Activated naive CD8-positive, alpha-beta T cell treated with anti-CD3 and anti-CD28 coated beads, Interleukin-2, amount 50 U/mL, for 24 hours (primary cell): ENCODE data around the gene TCF25.

ENCODE experiments used
- ATAC-seq: fragments of 150-1000 bp; cut with Tn5 transposase; one replicate; pipeline ENCODE4 v1.10.0; 2021
- DNase-seq: peaks from one replicate; pipeline ENCODE4 v3.0.0; 2021
- H3K27ac Mint-ChIP-seq: one replicate; pipeline ENCODE4 v1.8.0; 2021; ENCODE audit warnings: mild to moderate bottlenecking, mixed read lengths
- H3K27me3 Mint-ChIP-seq: one replicate; pipeline ENCODE4 v1.8.0; 2021; ENCODE audit warnings: mixed read lengths
- H3K36me3 Mint-ChIP-seq: one replicate; pipeline ENCODE4 v1.8.0; 2021; ENCODE audit warnings: low read depth, mixed read lengths
- H3K4me1 Mint-ChIP-seq: one replicate; pipeline ENCODE4 v1.8.0; 2021; ENCODE audit warnings: mixed read lengths
- H3K4me3 Mint-ChIP-seq: one replicate; pipeline ENCODE4 v1.8.0; 2021; ENCODE audit warnings: mild to moderate bottlenecking, moderate library complexity, mixed read lengths
- H3K9me3 Mint-ChIP-seq: one replicate; pipeline ENCODE4 v1.8.0; 2021; ENCODE audit warnings: mixed read lengths

The TCF25 gene

DNA sequence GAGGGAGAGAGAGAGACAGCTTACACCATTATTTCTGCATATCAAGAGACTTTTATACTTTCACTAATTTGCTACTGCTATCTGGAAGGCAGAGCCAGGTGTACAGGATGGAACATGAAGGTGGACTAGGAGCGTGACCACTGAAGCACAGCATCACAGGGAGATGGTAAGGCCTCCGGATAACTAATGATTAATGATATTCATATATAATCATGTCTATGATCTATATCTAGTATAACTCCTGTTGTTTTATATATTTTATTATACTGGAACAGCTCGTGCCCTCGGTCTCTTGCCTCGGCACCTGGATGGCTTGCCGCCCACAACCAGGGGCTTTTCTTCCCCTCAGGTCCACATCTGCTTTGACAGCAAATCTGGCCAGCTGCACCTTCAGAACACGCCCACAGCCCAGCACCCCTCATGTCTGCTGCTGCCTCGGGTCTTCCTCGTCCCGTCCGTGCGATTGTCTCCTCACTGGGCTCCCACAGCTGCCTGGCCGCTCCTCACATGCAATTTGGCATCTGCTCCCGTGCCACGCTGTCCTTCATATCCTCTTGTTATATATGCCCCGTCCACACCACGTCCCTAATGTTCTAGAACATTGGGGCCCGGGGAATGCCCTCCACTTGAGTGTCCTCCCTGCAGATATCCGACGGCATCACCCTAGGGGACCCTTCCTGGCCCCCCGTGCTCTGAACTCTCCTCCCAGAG lies 64.9 kb downstream of the TCF25 start:
- ATAC-seq (no peak), DNase-seq (no peak)
- no peak overlapping the region for H3K4me3 Mint-ChIP-seq
- H3K36me3 Mint-ChIP-seq: no peaks in the 10 kb centered on the region
- H3K27ac Mint-ChIP-seq: no peak overlapping the region
- no peaks in the 10 kb centered on the region for H3K4me1 Mint-ChIP-seq
- peaks cover 15% of the 10 kb centered on the region for H3K27me3 Mint-ChIP-seq
- no peaks in the 10 kb centered on the region for H3K9me3 Mint-ChIP-seq

DNA sequence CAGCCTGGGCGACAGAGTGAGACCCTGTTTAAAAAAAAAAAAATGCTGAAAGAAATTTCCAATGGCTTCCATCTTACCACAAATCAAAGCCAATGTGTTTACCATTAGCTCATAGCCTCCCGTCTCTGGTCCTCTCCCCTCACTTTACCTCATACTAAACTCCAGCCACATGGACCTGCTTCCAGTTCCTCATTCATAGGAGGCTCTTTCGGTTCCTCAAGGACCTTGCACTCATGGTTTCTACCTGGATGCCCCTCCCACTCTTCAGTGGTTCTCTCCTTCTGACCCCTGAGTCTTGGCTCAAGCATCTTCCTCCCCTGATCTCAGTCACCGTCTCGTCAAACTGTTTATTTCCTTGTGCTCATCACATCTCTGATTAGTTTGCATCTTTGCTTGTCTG lies 71.4 kb downstream of the TCF25 start:
- DNase-seq: no peak
- no peaks in the 10 kb centered on the region for H3K9me3 Mint-ChIP-seq
- peaks cover 18% of the 10 kb centered on the region for H3K4me1 Mint-ChIP-seq
- H3K4me3 Mint-ChIP-seq: no peak overlapping the region
- peaks cover 32% of the 10 kb centered on the region for H3K27me3 Mint-ChIP-seq
- ATAC-seq: no peak
- H3K36me3 Mint-ChIP-seq: no peaks in the 10 kb centered on the region
- H3K27ac Mint-ChIP-seq: no peak overlapping the region

DNA sequence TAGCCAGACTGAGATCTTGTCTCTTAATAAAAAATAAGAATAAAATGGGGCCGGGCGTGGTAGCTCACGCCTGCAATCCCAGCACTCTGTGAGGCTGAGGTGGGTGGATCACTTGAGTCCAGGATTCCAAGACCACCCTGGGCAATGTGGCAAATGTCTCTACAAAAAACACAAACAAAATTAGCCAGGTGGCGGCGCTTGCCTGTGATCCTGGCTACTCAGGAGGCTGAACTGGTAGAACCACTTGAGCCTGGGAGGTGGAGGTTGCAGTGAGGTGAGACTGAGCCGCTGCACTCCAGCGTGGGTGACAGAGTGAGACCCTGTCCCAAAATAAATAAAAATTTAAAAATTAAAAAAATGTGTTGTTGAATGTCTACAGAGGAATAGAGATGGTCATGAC lies 72.3 kb downstream of the TCF25 start:
- no peak overlapping the region for H3K27ac Mint-ChIP-seq
- no peak for ATAC-seq
- no peak overlapping the region for H3K4me3 Mint-ChIP-seq

DNA sequence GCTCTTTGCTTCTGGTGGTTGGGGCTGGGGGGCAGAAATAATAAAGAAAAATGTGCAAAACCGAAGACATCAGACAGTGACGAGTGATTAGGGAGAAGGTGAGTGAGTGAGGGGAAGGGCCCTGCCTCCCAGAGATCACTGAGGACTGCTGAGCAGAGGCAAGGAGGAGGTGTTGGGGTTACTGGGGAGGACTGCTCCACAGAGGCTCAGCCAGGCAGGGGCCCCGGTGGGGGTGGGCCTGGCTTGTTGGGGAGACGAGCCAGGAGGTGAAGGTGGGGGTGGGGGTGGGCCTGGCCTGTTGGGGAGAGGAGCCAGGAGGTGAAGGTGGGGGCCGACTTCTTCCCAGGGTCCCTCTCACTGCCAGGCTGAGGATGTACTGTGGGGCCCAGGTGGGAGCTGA lies 73.1 kb downstream of the TCF25 start:
- Mint-ChIP-seq H3K27me3 (peaks cover 32% of the 10 kb centered on the region), H3K4me1 (peaks cover 23% of the 10 kb centered on the region), H3K36me3 (no peaks in the 10 kb centered on the region), H3K27ac (no peak overlapping the region), H3K9me3 (no peaks in the 10 kb centered on the region), H3K4me3 (no peak overlapping the region)
- ATAC-seq (no peak), DNase-seq (no peak)

More for the DNA sequence above, 72.3 kb downstream of the TCF25 start:
- DNase-seq: no peak
- Mint-ChIP-seq H3K36me3 (no peaks in the 10 kb centered on the region), H3K4me1 (peaks cover 23% of the 10 kb centered on the region), H3K9me3 (no peaks in the 10 kb centered on the region), H3K27me3 (peaks cover 32% of the 10 kb centered on the region)

DNA sequence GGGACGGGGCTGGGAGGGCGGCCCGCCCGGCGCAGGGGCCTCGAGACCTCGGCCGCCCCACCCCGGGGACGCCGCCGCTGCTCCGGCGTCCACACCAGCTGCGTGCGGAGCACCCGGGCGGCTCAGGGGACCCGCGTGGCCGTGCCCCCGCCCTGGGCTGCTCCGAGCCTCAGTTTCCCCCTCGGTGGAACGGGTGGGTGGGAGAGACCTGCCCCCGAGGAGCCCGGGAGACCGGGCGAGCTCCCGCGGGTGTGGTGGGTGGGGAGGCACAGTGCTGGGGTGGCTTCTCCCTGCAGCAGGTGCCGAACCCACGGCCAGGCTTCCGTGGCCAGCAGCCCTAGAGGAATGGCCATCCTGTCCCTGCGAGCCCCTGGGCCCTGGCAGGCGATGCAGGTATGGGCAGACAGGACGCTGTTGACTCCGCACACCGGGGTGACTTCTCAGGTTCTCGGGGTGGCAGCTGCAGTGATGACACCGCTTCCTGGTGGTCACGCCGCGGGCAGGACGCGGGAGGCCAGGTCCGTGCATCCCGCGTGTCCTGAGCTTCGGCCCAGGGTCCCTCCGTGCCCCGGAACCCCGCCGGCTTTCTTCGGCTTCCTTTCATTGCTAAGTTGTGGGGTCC lies 75.8 kb downstream of the TCF25 start:
- Mint-ChIP-seq H3K9me3 (no peaks in the 10 kb centered on the region), H3K36me3 (no peaks in the 10 kb centered on the region), H3K27me3 (peaks cover 20% of the 10 kb centered on the region), H3K4me1 (peaks cover 31% of the 10 kb centered on the region), H3K27ac (peak overlapping the region; percentile 54), H3K4me3 (peak overlapping the region; percentile 67)
- DNase-seq (no peak), ATAC-seq (no peak)

DNA sequence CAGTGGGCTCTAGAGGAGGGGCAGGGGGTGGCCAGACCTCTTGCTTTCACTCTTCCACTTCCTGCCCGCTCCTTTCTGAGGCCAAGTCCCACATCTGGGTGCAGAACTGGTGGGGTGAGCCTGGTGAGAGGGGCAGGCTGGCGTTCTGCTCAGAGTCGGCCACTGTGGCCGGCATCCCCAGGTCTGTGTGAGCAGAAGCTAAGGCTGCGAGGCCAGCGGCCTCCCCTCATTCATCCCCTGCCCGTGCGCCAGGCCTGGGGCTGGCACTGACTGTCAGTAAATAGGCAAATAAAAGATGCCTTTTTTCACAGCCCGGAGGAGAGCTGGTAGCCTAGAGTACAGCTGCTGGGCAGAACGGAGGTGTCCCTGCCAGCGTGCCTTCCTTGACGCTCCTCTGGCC lies 76.4 kb downstream of the TCF25 start:
- ATAC-seq (no peak), DNase-seq (no peak)
- peaks cover 33% of the 10 kb centered on the region for H3K4me1 Mint-ChIP-seq
- H3K36me3 Mint-ChIP-seq: no peaks in the 10 kb centered on the region
- H3K27me3 Mint-ChIP-seq: peaks cover 18% of the 10 kb centered on the region
- H3K27ac Mint-ChIP-seq: peak overlapping the region; percentile 54
- H3K4me3 Mint-ChIP-seq: peak overlapping the region; percentile 67
- no peaks in the 10 kb centered on the region for H3K9me3 Mint-ChIP-seq

DNA sequence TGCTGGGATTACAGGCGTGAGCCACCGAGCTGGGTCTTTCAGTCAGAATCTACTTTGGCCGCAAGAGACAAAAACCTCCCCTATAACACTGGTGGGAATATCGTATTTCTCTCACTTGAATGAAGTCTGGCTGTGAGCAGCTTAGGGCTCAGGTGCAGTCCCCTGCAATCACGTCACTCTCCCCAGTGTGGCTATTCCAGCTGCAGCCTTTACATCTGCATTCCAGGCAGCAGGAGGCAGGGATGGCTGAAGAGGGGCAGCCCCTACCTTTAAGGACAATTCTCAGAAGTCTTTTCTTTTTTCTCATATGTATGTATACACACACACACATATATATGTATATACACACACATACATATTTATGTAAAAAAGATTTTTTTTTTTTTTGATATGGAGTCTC lies 78.1 kb downstream of the TCF25 start:
- no peaks in the 10 kb centered on the region for H3K9me3 Mint-ChIP-seq
- no peak for DNase-seq
- no peaks in the 10 kb centered on the region for H3K36me3 Mint-ChIP-seq
- H3K27ac Mint-ChIP-seq: no peak overlapping the region
- H3K27me3 Mint-ChIP-seq: peaks cover 9% of the 10 kb centered on the region
- ATAC-seq: no peak
- H3K4me1 Mint-ChIP-seq: peaks cover 32% of the 10 kb centered on the region
- no peak overlapping the region for H3K4me3 Mint-ChIP-seq

DNA sequence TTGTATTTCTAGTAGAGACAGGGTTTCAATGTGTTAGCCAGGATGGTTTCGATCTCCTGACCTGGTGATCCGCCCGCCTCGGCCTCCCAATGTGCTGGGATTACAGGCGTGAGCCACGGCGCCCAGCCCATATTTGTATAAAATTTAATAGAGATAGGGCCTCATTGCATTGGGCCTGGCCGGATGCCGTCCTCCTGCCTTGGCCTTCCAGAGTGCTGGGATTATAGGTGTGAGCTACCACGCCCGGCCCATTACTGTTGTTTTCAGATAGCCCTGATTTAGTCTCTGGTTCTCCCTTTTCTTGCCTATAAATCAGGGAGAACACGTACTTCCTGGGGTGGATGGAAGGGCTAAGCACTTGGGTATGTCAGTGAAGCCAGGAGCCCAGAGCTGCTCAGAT lies 78.7 kb downstream of the TCF25 start:
- DNase-seq: no peak
- Mint-ChIP-seq H3K9me3 (no peaks in the 10 kb centered on the region), H3K4me3 (no peak overlapping the region), H3K27ac (no peak overlapping the region), H3K27me3 (peaks cover 8% of the 10 kb centered on the region), H3K36me3 (no peaks in the 10 kb centered on the region), H3K4me1 (peaks cover 32% of the 10 kb centered on the region)
- ATAC-seq: no peak

DNA sequence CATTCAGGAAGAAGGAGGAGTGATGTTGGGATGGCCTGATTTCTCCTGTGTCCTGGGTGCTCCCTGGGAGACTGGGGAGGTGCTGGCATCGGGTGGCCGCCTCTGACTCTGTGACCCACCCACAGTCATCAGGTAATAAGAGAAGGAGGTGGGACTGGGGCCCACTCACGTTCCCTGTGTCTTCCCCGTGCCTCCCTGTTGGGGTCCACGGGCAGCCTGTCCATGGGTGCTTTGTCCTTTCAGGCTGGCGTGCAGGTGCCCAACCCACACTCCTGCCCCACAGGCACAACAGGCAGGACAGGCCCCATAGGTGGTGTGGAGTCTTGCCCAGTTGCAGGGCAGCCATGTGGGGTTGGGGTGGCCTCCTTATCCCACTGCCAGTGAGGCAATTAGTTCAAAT lies 79.2 kb downstream of the TCF25 start:
- no peak overlapping the region for H3K27ac Mint-ChIP-seq
- DNase-seq: no peak
- no peaks in the 10 kb centered on the region for H3K9me3 Mint-ChIP-seq
- H3K36me3 Mint-ChIP-seq: no peaks in the 10 kb centered on the region
- peaks cover 3% of the 10 kb centered on the region for H3K27me3 Mint-ChIP-seq
- no peak for ATAC-seq
- no peak overlapping the region for H3K4me3 Mint-ChIP-seq
- H3K4me1 Mint-ChIP-seq: peaks cover 28% of the 10 kb centered on the region

DNA sequence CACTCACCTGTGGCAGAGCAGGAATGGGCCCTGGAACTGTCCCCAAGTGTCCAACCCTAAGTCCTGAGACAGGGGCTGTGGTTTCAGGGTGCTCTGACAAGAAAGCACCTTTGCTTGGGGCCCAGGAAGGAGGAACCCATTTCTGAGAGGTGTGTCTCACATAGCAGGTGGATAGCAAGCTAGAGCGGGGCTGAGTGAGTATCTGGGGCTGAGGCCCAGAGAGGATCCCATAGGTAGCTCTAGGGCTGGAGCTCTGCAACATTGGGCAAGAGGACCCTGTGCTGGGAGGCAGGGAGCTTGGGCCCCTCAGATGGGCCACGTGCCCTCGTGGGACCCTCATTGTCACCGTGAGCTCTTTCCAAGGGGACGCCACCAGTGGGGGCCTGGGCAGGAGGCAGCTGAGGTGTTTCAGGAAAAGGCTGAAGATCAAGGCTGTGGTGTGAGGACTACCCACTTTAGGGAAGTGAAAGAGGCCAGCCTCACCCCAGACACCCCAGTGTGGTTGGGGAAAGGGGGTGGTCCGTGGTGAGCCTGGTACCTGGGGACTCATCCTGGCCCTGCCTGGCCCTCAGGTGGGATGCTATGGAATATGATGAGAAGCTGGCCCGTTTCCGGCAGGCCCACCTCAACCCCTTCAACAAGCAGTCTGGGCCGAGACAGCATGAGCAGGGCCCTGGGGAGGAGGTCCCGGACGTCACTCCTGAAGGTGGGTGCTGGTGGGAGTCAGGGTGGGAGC lies 80.4 kb downstream of the TCF25 start:
- ATAC-seq: no peak
- Mint-ChIP-seq H3K9me3 (no peaks in the 10 kb centered on the region), H3K27me3 (no peaks in the 10 kb centered on the region), H3K4me3 (no peak overlapping the region), H3K36me3 (peaks cover 4% of the 10 kb centered on the region), H3K4me1 (peaks cover 21% of the 10 kb centered on the region), H3K27ac (no peak overlapping the region)
- DNase-seq: no peak

DNA sequence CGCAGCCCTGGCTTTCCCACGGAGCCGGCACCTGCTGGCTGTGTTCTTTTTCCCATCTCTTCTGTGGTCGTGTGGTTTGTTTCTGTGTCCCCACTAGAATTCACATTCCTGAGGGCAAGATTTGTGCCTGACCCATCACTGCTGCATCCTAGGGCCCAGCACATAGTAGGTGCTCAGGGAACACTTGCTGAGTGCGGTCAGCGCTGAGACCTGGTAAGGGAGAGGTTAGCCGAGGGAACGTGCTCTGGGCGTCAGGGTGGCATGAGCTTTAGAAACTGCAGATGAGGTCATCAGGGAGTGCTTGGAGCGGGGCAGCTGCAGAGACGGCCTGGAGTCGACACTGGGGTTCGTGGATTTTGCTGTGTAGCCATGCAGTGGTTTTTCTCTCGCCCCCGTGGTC lies 81.1 kb downstream of the TCF25 start:
- Mint-ChIP-seq H3K36me3 (peaks cover 4% of the 10 kb centered on the region), H3K4me1 (peaks cover 21% of the 10 kb centered on the region), H3K9me3 (no peaks in the 10 kb centered on the region), H3K27me3 (no peaks in the 10 kb centered on the region), H3K27ac (no peak overlapping the region), H3K4me3 (no peak overlapping the region)
- no peak for ATAC-seq
- no peak for DNase-seq

DNA sequence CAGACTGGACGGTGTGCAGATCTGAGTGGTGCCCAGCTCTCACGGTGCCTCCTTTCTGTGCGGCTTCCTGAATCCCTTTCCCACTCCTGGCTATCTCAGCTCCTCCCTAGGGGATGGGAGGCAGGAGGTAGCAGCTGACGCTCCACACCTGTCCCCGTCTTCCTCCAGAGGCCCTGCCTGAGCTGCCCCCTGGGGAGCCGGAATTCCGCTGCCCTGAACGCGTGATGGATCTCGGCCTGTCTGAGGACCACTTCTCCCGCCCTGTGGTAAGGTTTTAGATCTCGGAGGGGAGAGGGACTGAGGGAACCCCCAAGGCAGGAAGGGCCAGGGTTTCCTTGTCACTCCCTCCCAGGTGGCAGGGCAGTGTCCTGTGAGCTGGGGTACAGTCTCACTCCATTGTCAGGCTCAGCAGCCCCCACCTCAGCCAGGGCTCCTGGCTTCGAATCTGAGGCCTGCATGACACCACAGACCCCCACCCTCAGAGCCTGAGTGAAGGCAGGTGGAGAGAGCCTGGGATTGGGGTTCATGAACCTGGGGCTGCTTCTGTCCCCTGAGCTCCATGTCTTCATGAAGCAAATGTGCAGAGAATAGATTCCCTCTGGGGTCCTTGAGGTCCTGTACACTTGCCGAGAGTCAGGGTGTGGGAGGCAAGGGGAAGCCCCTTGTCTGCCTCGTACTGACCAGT lies 81.8 kb downstream of the TCF25 start:
- H3K27ac Mint-ChIP-seq: no peak overlapping the region
- H3K4me1 Mint-ChIP-seq: peaks cover 16% of the 10 kb centered on the region
- H3K27me3 Mint-ChIP-seq: no peaks in the 10 kb centered on the region
- ATAC-seq: no peak
- H3K9me3 Mint-ChIP-seq: no peaks in the 10 kb centered on the region
- no peak overlapping the region for H3K4me3 Mint-ChIP-seq
- DNase-seq: no peak
- H3K36me3 Mint-ChIP-seq: peaks cover 6% of the 10 kb centered on the region

DNA sequence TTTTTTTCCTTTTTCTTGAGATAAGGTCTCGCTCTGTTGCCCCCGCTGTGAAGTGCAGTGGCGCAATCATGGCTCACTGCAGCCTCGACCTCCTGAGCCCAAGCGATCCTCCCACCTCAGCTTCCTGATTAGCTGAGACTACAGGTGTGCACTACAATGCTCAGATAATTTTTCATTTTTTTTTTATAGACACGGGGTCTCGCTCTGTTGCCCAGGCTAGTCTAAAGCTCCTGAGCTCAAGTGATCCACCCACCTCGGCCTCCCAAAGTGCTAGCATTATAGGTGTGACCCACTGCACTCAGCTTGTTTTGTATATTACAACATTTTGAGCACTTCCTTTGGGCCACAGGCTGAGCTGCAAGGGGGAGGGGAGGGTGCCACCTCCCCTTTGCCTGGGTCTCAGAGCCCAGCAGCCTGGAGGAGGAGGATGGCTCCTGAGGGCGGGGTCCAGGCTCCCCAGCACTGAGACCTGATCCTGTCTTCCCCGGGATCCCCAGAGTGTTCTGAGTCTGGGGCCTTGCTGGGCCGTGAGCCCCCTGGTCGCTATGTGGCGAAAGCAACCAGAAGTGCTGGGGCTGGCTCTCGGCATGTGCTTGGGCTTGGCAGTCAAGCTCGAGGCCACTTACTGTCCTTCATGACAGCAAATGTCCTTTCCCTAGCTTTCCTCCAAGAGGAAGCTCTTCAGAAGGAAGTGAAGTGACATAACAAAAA lies 83.3 kb downstream of the TCF25 start:
- Mint-ChIP-seq H3K27ac (no peak overlapping the region), H3K4me3 (no peak overlapping the region), H3K9me3 (no peaks in the 10 kb centered on the region), H3K27me3 (no peaks in the 10 kb centered on the region), H3K36me3 (peaks cover 6% of the 10 kb centered on the region), H3K4me1 (peaks cover 14% of the 10 kb centered on the region)
- no peak for ATAC-seq
- DNase-seq: no peak

DNA sequence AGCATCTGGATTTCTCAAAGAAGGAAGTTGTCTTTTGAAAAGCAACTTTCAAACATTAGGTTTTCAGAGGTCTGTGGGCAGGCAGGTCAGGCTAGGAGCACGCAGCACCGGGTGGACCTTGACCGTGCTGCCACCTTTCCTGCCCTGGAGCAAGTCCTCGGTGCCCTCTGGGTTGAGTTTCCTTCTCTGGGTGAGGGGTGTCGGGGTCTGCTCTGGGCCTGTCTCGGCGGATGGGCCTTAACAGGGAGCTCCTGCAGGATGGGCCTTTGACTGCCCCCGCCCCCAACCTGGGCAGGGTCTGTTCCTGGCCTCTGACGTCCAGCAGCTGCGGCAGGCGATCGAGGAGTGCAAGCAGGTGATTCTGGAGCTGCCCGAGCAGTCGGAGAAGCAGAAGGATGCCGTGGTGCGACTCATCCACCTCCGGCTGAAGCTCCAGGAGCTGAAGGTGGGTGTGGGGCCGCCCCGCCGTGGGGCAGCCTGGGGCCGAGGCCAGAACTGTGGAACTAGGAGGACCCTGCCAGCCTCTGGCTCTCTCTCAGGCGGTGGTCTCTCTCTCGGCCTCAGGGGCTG lies 83.9 kb downstream of the TCF25 start:
- Mint-ChIP-seq H3K4me3 (no peak overlapping the region), H3K4me1 (peaks cover 14% of the 10 kb centered on the region), H3K36me3 (peaks cover 6% of the 10 kb centered on the region), H3K9me3 (no peaks in the 10 kb centered on the region), H3K27ac (no peak overlapping the region), H3K27me3 (no peaks in the 10 kb centered on the region)
- DNase-seq (no peak), ATAC-seq (no peak)
